OCI-LY3 (cell line): ENCODE results near the gene GOLGA5.
"Not testable (repeated sequence)": the region's sequence is repeated elsewhere in the genome, so short reads cannot be mapped to it uniquely, and the experiment has no call there.

ENCODE experiments used
- H2AFZ ChIP-seq: fragments of 200-600, 300-600 bp; shearing (Covaris generic); 2 replicates; pipeline ENCODE4 v1.6.0; 2014; ENCODE audit warnings: antibody characterized with exemption, low read depth, low read length
- H3K27ac ChIP-seq: fragments of 200-600, 300-600 bp; sonication (generic); 2 replicates; pipeline ENCODE4 v1.5.1; 2014; ENCODE audit warnings: mild to moderate bottlenecking, low read length, moderate library complexity, mixed read lengths
- H3K27me3 ChIP-seq: fragments of 200-600, 300-600 bp; sonication (generic); 2 replicates; pipeline ENCODE4 v1.6.1; 2014; ENCODE audit warnings: low read depth, low read length, mixed read lengths
- H3K36me3 ChIP-seq: fragments of 200-600, 300-600 bp; sonication (generic); replicated peaks from 2 replicates; pipeline ENCODE3; 2014; ENCODE audit warnings: low read depth, low read length, mixed read lengths
- H3K4me1 ChIP-seq: fragments of 300-600, 200-600 bp; sonication (generic); 2 replicates; pipeline ENCODE4 v1.6.1; 2014; ENCODE audit warnings: low read length, mixed read lengths
- H3K4me2 ChIP-seq: fragments of 200-600, 300-600 bp; sonication (generic); 2 replicates; pipeline ENCODE4 v1.6.1; 2014; ENCODE audit warnings: low read length, mixed read lengths
- H3K4me3 ChIP-seq: fragments of 300-600, 200-600 bp; sonication (generic); 2 replicates; pipeline ENCODE4 v1.5.1; 2014; ENCODE audit warnings: antibody characterized with exemption, mild to moderate bottlenecking, low read length, moderate library complexity
- H3K79me2 ChIP-seq: fragments of 300-600, 200-600 bp; shearing (Covaris generic); 2 replicates; pipeline ENCODE4 v1.6.1; 2014; ENCODE audit warnings: mild to moderate bottlenecking, low read length, mixed read lengths
- H3K9ac ChIP-seq: fragments of 300-600, 200-600 bp; shearing (Covaris generic); 2 replicates; pipeline ENCODE4 v1.6.0; 2014; ENCODE audit warnings: mild to moderate bottlenecking, low read length, moderate library complexity
- H3K9me3 ChIP-seq: fragments of 200-600, 300-600 bp; shearing (Covaris generic); 2 replicates; pipeline ENCODE4 v1.6.1; 2014; ENCODE audit warnings: low read length, mixed read lengths; ENCODE audit not compliant: insufficient read depth
- H4K20me1 ChIP-seq: fragments of 200-600, 300-600 bp; sonication (generic); 2 replicates; pipeline ENCODE4 v1.6.1; 2016; ENCODE audit warnings: low read length, mixed read lengths; ENCODE audit not compliant: insufficient read depth
- CTCF ChIP-seq: fragments of 200-600, 300-600 bp; sonication (generic); IDR thresholded peaks from 2 replicates; pipeline ENCODE4 v1.5.1; 2014; ENCODE audit warnings: antibody characterized with exemption, low read length, low read depth
- EZH2phosphoT487 ChIP-seq: fragments of 200-600 bp; shearing (Covaris generic); IDR thresholded peaks from 2 replicates; pipeline ENCODE4 v1.6.1; 2018; ENCODE audit warnings: antibody characterized with exemption, mixed run types, low read depth

The GOLGA5 gene

GRCh38 chr14:92850492-92850891 is 56.4 kb downstream of the GOLGA5 start:
- H3K79me2 ChIP-seq: no peaks in the 10 kb centered on the region
- no peak for TF ChIP-seq CTCF
- no peak for TF ChIP-seq EZH2phosphoT487
- no peaks in the 10 kb centered on the region for H3K36me3 ChIP-seq
- no peak overlapping the region for H3K4me3 ChIP-seq
- H3K9me3 ChIP-seq: no peaks in the 10 kb centered on the region
- no peak overlapping the region for H2AFZ ChIP-seq
- no peak overlapping the region for H3K27ac ChIP-seq
- H3K4me1 ChIP-seq: peaks cover 8% of the 10 kb centered on the region
- no peak overlapping the region for H3K9ac ChIP-seq
- H3K4me2 ChIP-seq: no peak overlapping the region
- H4K20me1 ChIP-seq: no peaks in the 10 kb centered on the region
- H3K27me3 ChIP-seq: no peaks in the 10 kb centered on the region

GRCh38 chr14:92853136-92853535 is 59.0 kb downstream of the GOLGA5 start:
- H3K9me3 ChIP-seq, H4K20me1 ChIP-seq, H3K9ac ChIP-seq, H3K27ac ChIP-seq, H3K27me3 ChIP-seq, H2AFZ ChIP-seq, H3K4me3 ChIP-seq, H3K36me3 ChIP-seq, H3K4me1 ChIP-seq, H3K79me2 ChIP-seq, H3K4me2 ChIP-seq: not testable (repeated sequence)

GRCh38 chr14:92860049-92860840 is 66.1 kb downstream of the GOLGA5 start:
- H3K4me3 ChIP-seq: no peak overlapping the region
- no peaks in the 10 kb centered on the region for H4K20me1 ChIP-seq
- no peak overlapping the region for H3K27ac ChIP-seq
- H3K9ac ChIP-seq: no peak overlapping the region
- TF ChIP-seq CTCF: no peak
- TF ChIP-seq EZH2phosphoT487: no peak
- H3K9me3 ChIP-seq: no peaks in the 10 kb centered on the region
- H2AFZ ChIP-seq: no peak overlapping the region
- no peak overlapping the region for H3K4me2 ChIP-seq
- no peaks in the 10 kb centered on the region for H3K79me2 ChIP-seq
- H3K36me3 ChIP-seq: no peaks in the 10 kb centered on the region
- H3K27me3 ChIP-seq: no peaks in the 10 kb centered on the region
- H3K4me1 ChIP-seq: no peaks in the 10 kb centered on the region

GRCh38 chr14:92861856-92862745 is 68.0 kb downstream of the GOLGA5 start:
- Histone ChIP-seq H3K79me2 (no peaks in the 10 kb centered on the region), H3K9me3 (no peaks in the 10 kb centered on the region), H2AFZ (no peak overlapping the region), H4K20me1 (no peaks in the 10 kb centered on the region), H3K27me3 (no peaks in the 10 kb centered on the region), H3K27ac (no peak overlapping the region), H3K36me3 (no peaks in the 10 kb centered on the region), H3K4me3 (no peak overlapping the region), H3K9ac (no peak overlapping the region), H3K4me1 (no peaks in the 10 kb centered on the region), H3K4me2 (no peak overlapping the region)
- no peak for TF ChIP-seq EZH2phosphoT487
- TF ChIP-seq CTCF: no peak
